WTC11 (cell line): Measurements from ENCODE around the gene ARRDC1.

Source experiments
- CTCF ChIP-seq: fragments of 200-600 bp; IDR thresholded peaks from 2 replicates; pipeline ENCODE4 v1.8.0; 2022; ENCODE audit warnings: antibody characterized with exemption
- NR2C2 ChIP-seq: sonication (generic); formaldehyde crosslinking; IDR thresholded peaks from 2 replicates; pipeline ENCODE4 v1.8.0; 2022; ENCODE audit warnings: mild to moderate bottlenecking, missing genetic modification reagents
- TCF7 ChIP-seq: sonication (generic); formaldehyde crosslinking; IDR thresholded peaks from 2 replicates; pipeline ENCODE4 v1.8.0; 2022; ENCODE audit warnings: mild to moderate bottlenecking, low read depth, missing genetic modification reagents, moderate library complexity
- ZNF317 ChIP-seq: sonication (generic); formaldehyde crosslinking; IDR thresholded peaks from 2 replicates; pipeline ENCODE4 v1.8.1; 2023; ENCODE audit warnings: low read depth, mild to moderate bottlenecking, moderate library complexity, missing genetic modification reagents, borderline replicate concordance

GRCh38 chr9:137613259-137613658 is 7.8 kb downstream of the ARRDC1 start:
- TF ChIP-seq ZNF317 (CRISPR knock-in tag) = no peak
- no peak for TF ChIP-seq CTCF
- no peak for TF ChIP-seq TCF7
- TF ChIP-seq NR2C2 = no peak
